ENCODE measurements around the gene CAPN11. TPM values are rescaled to one million over a fixed set of nuclear protein-coding genes. Genes with fewer than 3 reads are reported as not detected.
A peak's percentile ranks its signal among the peaks of the same experiment; 100 is the strongest.

Gene CAPN11
- total and polyA plus RNA-seq, 9 of the 15 experiments (the other 6 are each of a cell fraction or from before 2014, with no cell fraction given), result 0.03 to 0.61 (median 0.17) TPM; not detected in 1

- TF ChIP-seq PBX2 (CRISPR knock-in tag; IDR thresholded peaks at IDR 0.05; ENCODE audit: low read depth) (no peak), PBX2 (tag; conservative IDR thresholded peaks at IDR 0.05; ENCODE audit: low read depth) (no peak), POLR2G (IDR thresholded peaks at IDR 0.05; ENCODE audit: low read depth, low read length) (peak; percentile 35; the same call in 1 of the 2 replicates), RBFOX2 (IDR thresholded peaks at IDR 0.05; ENCODE audit: low read depth, low read length) (0 out of 2 replicates have a peak, but pooled peaks have one; percentile 12), ZNF24 (IDR thresholded peaks at IDR 0.05) (no peak)
These were observed 10.3 kb upstream of the CAPN11 start (continued) for GRCh38 chr6:44148306-44148705.

DNA sequence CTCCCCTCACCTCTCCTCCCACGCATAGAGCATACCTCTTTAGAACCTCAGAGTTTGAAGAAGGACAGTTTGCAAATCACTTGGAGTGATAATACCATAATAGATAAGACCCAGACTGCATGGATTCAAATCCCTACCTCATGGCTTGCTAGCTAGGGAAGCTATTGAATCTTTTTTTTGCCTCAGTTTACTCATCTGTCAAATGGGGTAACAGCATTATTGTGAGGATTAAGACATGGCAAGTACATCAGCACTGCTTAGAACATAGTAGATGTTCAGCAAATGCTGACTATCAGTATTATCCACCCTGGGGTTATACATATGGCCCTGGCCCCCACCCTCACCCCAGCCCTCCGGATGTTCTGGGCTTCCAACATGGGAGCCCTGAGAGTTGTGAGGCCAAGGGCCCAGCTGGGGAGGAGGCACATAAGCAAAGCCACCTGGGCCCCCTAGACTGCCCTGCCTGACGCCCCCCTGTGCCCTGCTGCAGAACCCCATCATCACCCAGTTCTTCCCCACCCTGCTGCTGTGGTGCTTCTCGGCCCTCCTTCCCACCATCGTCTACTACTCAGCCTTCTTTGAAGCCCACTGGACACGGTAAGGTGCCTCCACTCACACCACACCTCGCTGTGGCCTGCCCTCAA, 9.1 kb upstream of the CAPN11 start:
- CTCF ChIA-PET (ENCODE audit: low intra/inter-chr PET ratio), result no interaction called here
- no peak for FAIRE-seq
- peak; percentile 83 for TF ChIP-seq RBM25 (IDR thresholded peaks at IDR 0.05; ENCODE audit: low read depth, low read length, severe bottlenecking)
- 0 out of 2 replicates have a peak, but pooled peaks have one; percentile 21 for TF ChIP-seq RBFOX2 (IDR thresholded peaks at IDR 0.05; ENCODE audit: low read depth, low read length)
- TF ChIP-seq CEBPG (CRISPR knock-in tag; IDR thresholded peaks at IDR 0.05), result peak; percentile 16; the same call in 1 of the 2 replicates
- no peak for TF ChIP-seq CEBPG (tag; conservative IDR thresholded peaks at IDR 0.05 in 1 of 2, IDR thresholded peaks at IDR 0.05 in 1 of 2)
- TF ChIP-seq ZFP91 (CRISPR knock-in tag; IDR thresholded peaks at IDR 0.05), result no peak
- TF ChIP-seq ARID4B (CRISPR knock-in tag; IDR thresholded peaks at IDR 0.05), result 0 out of 2 replicates have a peak, but pooled peaks have one; percentile 32

More for the DNA sequence above, 9.1 kb upstream of the CAPN11 start:
- Histone ChIP-seq H3K4me2 (ENCODE audit: insufficient read depth, low read length) (no peak overlapping the region), H3K9me3 (replicated peaks; ENCODE audit: control insufficient read depth, insufficient read depth, low read depth, low read length) (no peaks in the 10 kb centered on the region), H4K20me1 (replicated peaks; ENCODE audit: control insufficient read depth, insufficient read depth, low read length) (peaks cover 3% of the 10 kb centered on the region; the same call in 1 of the 2 replicates), H3K27me3 (ENCODE audit: control insufficient read depth in 2 of 2, insufficient read depth in 2 of 2, low read length in 2 of 2) (no peaks in the 10 kb centered on the region), H3K9ac (ENCODE audit: insufficient read depth in 1 of 2, low read depth in 2 of 2, low read length in 2 of 2) (peak overlapping the region in 1 of 2 experiments; percentile 20; a peak in 1 of 4 replicates), H3K36me3 (ENCODE audit: control insufficient read depth, insufficient read depth, low read length) (peaks cover 75% of the 10 kb centered on the region), H3K4me3 (no peak overlapping the region), H2AFZ (ENCODE audit: low read depth, low read length) (no peak overlapping the region), H3K4me1 (replicated peaks in 1 of 2; ENCODE audit: control insufficient read depth in 2 of 2, insufficient read depth in 2 of 2, low read length in 2 of 2) (peaks cover 0 to 15% of the 10 kb centered on the region in 2 experiments; a peak in 3 of 5 replicates), H3K79me2 (ENCODE audit: control insufficient read depth, insufficient read depth, low read length) (no peaks in the 10 kb centered on the region), H3K9me1 (ENCODE audit: control insufficient read depth, insufficient read depth, low read length) (no peaks in the 10 kb centered on the region), H3K27ac (ENCODE audit: extremely low read depth, low read depth, low read length) (no peak overlapping the region)
- in situ Hi-C loops (cut with MboI) (loop anchor here (5.0 kb wide), 1 partner anchor 47 kb away; no protein-coding TSS in a partner anchor), intact Hi-C loops (cut with micrococcal nuclease) (loop anchor here (5.0 kb wide), 1 partner anchor 32 kb away; no protein-coding TSS in a partner anchor)
- POLR2A ChIA-PET, result interaction anchor here (0.8 to 2.3 kb wide), 4 partner anchors 8 to 98 kb away, joined by 3 to 10 read pairs (median 3); partner anchors contain the start of genes CAPN11 and HSP90AB1
- WGBS (ENCODE audit: insufficient coverage, low coverage, missing lambda C conversion rate), result 71% methylated on average over 7 of the region's 7 CpGs
- BruUV-seq (replicated peaks), result no TSS peak
- no peak for ATAC-seq
- no peak for DNase-seq (ENCODE audit: extremely low read depth in 1 of 4, low spot score in 3 of 4)

Measured in K562 (cell line).